Measurements from ENCODE around the gene CCDC177. TPM values are rescaled to one million over a fixed set of nuclear protein-coding genes. Genes with fewer than 3 reads are reported as not detected.

CCDC177 gene
- total and polyA plus RNA-seq, 2 of the 8 experiments (the other 6 are each of a cell fraction or from before 2014, with no cell fraction given) = 0.62 to 2.8 TPM

DNA sequence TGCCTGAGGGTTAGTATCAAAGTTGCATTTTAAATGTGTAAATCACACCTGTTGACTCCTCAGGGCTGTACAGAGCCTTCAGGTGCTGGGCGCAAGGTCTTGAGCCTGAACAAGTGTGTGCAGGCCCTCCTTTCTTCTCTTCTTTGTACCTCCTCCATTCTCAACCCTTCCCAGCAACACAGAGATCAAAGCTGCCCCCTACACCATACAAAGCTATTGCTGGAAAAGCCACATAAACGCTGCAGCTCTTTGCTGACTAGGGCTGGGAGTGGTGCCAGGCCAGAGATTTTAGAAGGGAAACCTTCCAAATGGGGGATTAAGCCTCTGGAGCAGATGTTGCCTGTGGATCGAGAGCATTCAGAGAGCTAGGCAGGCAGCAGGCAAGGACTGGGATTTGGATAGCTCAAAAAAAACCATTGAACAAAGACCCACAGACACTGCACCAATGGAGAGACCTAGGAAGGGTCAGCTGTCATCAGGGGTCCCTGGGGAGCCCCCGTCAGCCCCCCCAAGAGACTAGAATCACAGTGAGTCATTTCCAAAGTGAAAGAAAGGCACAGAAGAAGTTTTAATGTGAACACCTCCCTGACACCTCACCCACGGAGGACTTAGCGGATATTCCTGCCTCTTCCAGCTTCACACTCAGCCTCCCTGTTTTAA lies 18.5 kb upstream of the CCDC177 start:
- Histone ChIP-seq H3K27ac (ENCODE audit: low read depth, low read length) (no peak overlapping the region), H4K20me1 (replicated peaks in 1 of 2; ENCODE audit: control insufficient read depth in 1 of 2, insufficient read depth in 2 of 2, low read length in 2 of 2) (no peaks in the 10 kb centered on the region), H4K91ac (replicated peaks; ENCODE audit: insufficient read length, low read length) (no peak overlapping the region), H2BK120ac (replicated peaks; ENCODE audit: low read depth, low read length) (no peak overlapping the region), H3K56ac (replicated peaks; ENCODE audit: insufficient read length, low read depth, low read length) (no peak overlapping the region), H3K4me1 (replicated peaks in 1 of 4; ENCODE audit: control insufficient read depth in 3 of 4, insufficient read depth in 4 of 4, low read length in 3 of 4) (no peaks in the 10 kb centered on the region), H3K9me3 (ENCODE audit: insufficient read depth in 2 of 2, low read depth in 1 of 2, low read length in 1 of 2) (no peaks in the 10 kb centered on the region), H3K23me2 (ENCODE audit: low read depth, low read length) (no peaks in the 10 kb centered on the region), H2AK5ac (ENCODE audit: low read depth, low read length) (no peak overlapping the region), H3K36me3 (ENCODE audit: control insufficient read depth in 2 of 4, insufficient read depth in 4 of 4, low read length in 3 of 4) (no peaks in the 10 kb centered on the region), H3K79me2 (ENCODE audit: control insufficient read depth in 1 of 2, insufficient read depth in 2 of 2, low read length in 2 of 2) (no peaks in the 10 kb centered on the region), H3K4me3 (ENCODE audit: extremely low read depth in 1 of 4, insufficient read depth in 2 of 4, low read depth in 3 of 4, low read length in 4 of 4) (no peak overlapping the region), H2BK20ac (ENCODE audit: low read length) (no peak overlapping the region), H3K4me2 (ENCODE audit: insufficient read depth in 1 of 2, low read depth in 2 of 2, low read length in 2 of 2) (no peak overlapping the region), H2BK12ac (ENCODE audit: low read depth, low read length) (no peak overlapping the region), H3K23ac (ENCODE audit: insufficient read length) (no peak overlapping the region), H3K4ac (replicated peaks; ENCODE audit: insufficient read length, low read depth, low read length) (no peak overlapping the region), H2AFZ (ENCODE audit: low read length) (no peak overlapping the region), H3K9ac (replicated peaks in 1 of 4; ENCODE audit: extremely low read depth in 1 of 4, low read depth in 3 of 4, low read length in 3 of 4) (no peak overlapping the region; a peak in 1 of 7 replicates), H3K79me1 (ENCODE audit: low read depth, low read length) (no peaks in the 10 kb centered on the region), H3K14ac (ENCODE audit: insufficient read length) (no peak overlapping the region), H2BK5ac (ENCODE audit: low read depth, low read length) (no peak overlapping the region), H3K18ac (ENCODE audit: extremely low read depth, low read length) (no peak overlapping the region), H2BK15ac (ENCODE audit: low read length) (no peak overlapping the region), H4K8ac (ENCODE audit: extremely low read depth, insufficient read depth, low read length) (no peak overlapping the region), H3K27me3 (replicated peaks in 1 of 4; ENCODE audit: control insufficient read depth in 3 of 4, extremely low read depth in 1 of 4, insufficient read depth in 3 of 4, low read length in 3 of 4) (no peaks in the 10 kb centered on the region), H4K5ac (ENCODE audit: insufficient read length, low read depth, low read length) (no peak overlapping the region)
- no peak for FAIRE-seq
- ChIA-PET POLR2A (ENCODE audit: partially characterized antibody) (no interaction called here), CTCF (ENCODE audit: partially characterized antibody) (interaction anchor here (1.1 to 3.8 kb wide), 7 partner anchors 9 to 435 kb away, joined by 3 to 32 read pairs (median 8); no protein-coding TSS in a partner anchor)
- DNase-seq (ENCODE audit: low read depth in 1 of 2, low spot score in 2 of 2) = no peak
- no peak for TF ChIP-seq CHD2 (IDR thresholded peaks at IDR 0.05; ENCODE audit: low read length)
- TF ChIP-seq, protein P1, sequence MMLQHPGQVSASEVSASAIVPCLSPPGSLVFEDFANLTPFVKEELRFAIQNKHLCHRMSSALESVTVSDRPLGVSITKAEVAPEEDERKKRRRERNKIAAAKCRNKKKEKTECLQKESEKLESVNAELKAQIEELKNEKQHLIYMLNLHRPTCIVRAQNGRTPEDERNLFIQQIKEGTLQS (IDR thresholded peaks at IDR 0.05; ENCODE audit: insufficient read depth, low read depth, low read length) = no peak
- TF ChIP-seq SIN3A (conservative IDR thresholded peaks at IDR 0.05 in 1 of 2, IDR thresholded peaks at IDR 0.05 in 1 of 2; ENCODE audit: low read depth in 1 of 2, low read length in 2 of 2) = no peak
- no peak for TF ChIP-seq SUZ12 (IDR thresholded peaks at IDR 0.05; ENCODE audit: low read length)
- no peak for TF ChIP-seq SRF (IDR thresholded peaks at IDR 0.05; ENCODE audit: low read depth, low read length)
- no peak for TF ChIP-seq GTF2F1 (IDR thresholded peaks at IDR 0.05; ENCODE audit: borderline replicate concordance, low read depth, low read length)
- no peak for TF ChIP-seq E2F6 (IDR thresholded peaks at IDR 0.05)
- TF ChIP-seq ZNF274 (IDR thresholded peaks at IDR 0.05; ENCODE audit: borderline replicate concordance, extremely low read depth, low read length) = no peak
- no peak for TF ChIP-seq POU5F1 (IDR thresholded peaks at IDR 0.05; ENCODE audit: low read depth, low read length)
- 81% methylated on average over 6 of the region's 6 CpGs; no CpG with 5 or more reads in 1 of the 2 experiments for WGBS, 2 experiments (ENCODE audit: extremely low coverage in 1 of 2, insufficient coverage in 1 of 2, insufficient read length in 1 of 2, insufficient replicate concordance in 2 of 2, low coverage in 1 of 2, low lambda C conversion rate in 2 of 2, missing lambda C conversion rate in 1 of 2)
